HG03025 (cell line): ENCODE measurements around the gene PRR5L.
A peak's percentile ranks its signal among the peaks of the same experiment; 100 is the strongest.
"Not testable (repeated sequence)": the region's sequence is repeated elsewhere in the genome, so short reads cannot be mapped to it uniquely, and the experiment has no call there.

Experiments used
- ATAC-seq: cut with Tn5 transposase; IDR thresholded peaks from one replicate; pipeline ENCODE4 v1.9.1; 2021; ENCODE audit warnings: mild to moderate bottlenecking, moderate library complexity; ENCODE audit not compliant: unreplicated experiment, low FRiP score

Gene PRR5L

GRCh38 chr11:36485298-36486002 is 189.4 kb downstream of the PRR5L start:
- no peak for ATAC-seq

GRCh38 chr11:36487619-36488018 is 191.5 kb downstream of the PRR5L start:
- ATAC-seq: no peak

- ATAC-seq: peak; percentile 54
Measured at GRCh38 chr11:36488096-36488495, 192.0 kb downstream of the PRR5L start.

- no peak for ATAC-seq
Measured at GRCh38 chr11:36490026-36490806, 194.1 kb downstream of the PRR5L start.

GRCh38 chr11:36492724-36493304 is 196.7 kb downstream of the PRR5L start:
- no peak for ATAC-seq

- no peak for ATAC-seq
Measured at GRCh38 chr11:36493332-36493731, 197.2 kb downstream of the PRR5L start.

- no peak for ATAC-seq
Measured at GRCh38 chr11:36498721-36499120, 202.6 kb downstream of the PRR5L start.

GRCh38 chr11:36499315-36499714 is 203.2 kb downstream of the PRR5L start:
- no peak for ATAC-seq

- peak; percentile 84 for ATAC-seq
Measured at GRCh38 chr11:36500315-36500721, 204.2 kb downstream of the PRR5L start.

GRCh38 chr11:36501236-36501635 is 205.1 kb downstream of the PRR5L start:
- no peak for ATAC-seq

GRCh38 chr11:36507824-36508489 is 211.9 kb downstream of the PRR5L start:
- no peak for ATAC-seq

- no peak for ATAC-seq
Measured at GRCh38 chr11:36508743-36509142, 212.7 kb downstream of the PRR5L start.

GRCh38 chr11:36509201-36509639 is 213.1 kb downstream of the PRR5L start:
- peak; percentile 25 for ATAC-seq

- peak; percentile 94 for ATAC-seq
Measured at GRCh38 chr11:36509694-36510593, 213.9 kb downstream of the PRR5L start, which contains the start of gene TRAF6. TRAF6 (minus strand) TSS chr11:36510272; CDS start chr11:36501515, 8,757 bp downstream.

GRCh38 chr11:36510594-36510942 is 214.5 kb downstream of the PRR5L start:
- no peak for ATAC-seq

- not testable (repeated sequence) for ATAC-seq
Measured at GRCh38 chr11:36511062-36511461, 215.0 kb downstream of the PRR5L start.

- no peak for ATAC-seq
Measured at GRCh38 chr11:36512016-36512415, 215.9 kb downstream of the PRR5L start.

- ATAC-seq: no peak
Measured at GRCh38 chr11:36513965-36514364, 217.9 kb downstream of the PRR5L start.
